DMS53 (cell line): ENCODE data around the gene BHLHE23.

Experiments
- DNase-seq: peaks from one replicate; lab custom pipeline; 2025; lab: John Stamatoyannopoulos, UW

The BHLHE23 gene

GRCh38 chr20:62991196-62991807 is 15.5 kb downstream of the BHLHE23 start:
- peak; percentile 23 for DNase-seq

- DNase-seq: no peak
Measured at GRCh38 chr20:62990306-62990825, 16.4 kb downstream of the BHLHE23 start.

GRCh38 chr20:62989201-62989601 is 17.6 kb downstream of the BHLHE23 start:
- DNase-seq: no peak

GRCh38 chr20:62987114-62987513 is 19.6 kb downstream of the BHLHE23 start:
- DNase-seq: no peak

- DNase-seq: no peak
Measured at GRCh38 chr20:62986257-62986800, 20.4 kb downstream of the BHLHE23 start.

GRCh38 chr20:62985444-62985778 is 21.4 kb downstream of the BHLHE23 start:
- no peak for DNase-seq

- peak; percentile 19 for DNase-seq
Measured at GRCh38 chr20:62984666-62985443, 21.9 kb downstream of the BHLHE23 start.

- no peak for DNase-seq
Measured at GRCh38 chr20:62983210-62983609, 23.6 kb downstream of the BHLHE23 start.

GRCh38 chr20:62982124-62983075 is 24.4 kb downstream of the BHLHE23 start:
- no peak for DNase-seq

GRCh38 chr20:62980970-62981369 is 25.8 kb downstream of the BHLHE23 start:
- peak; percentile 30 for DNase-seq

GRCh38 chr20:62980380-62980960 is 26.3 kb downstream of the BHLHE23 start:
- DNase-seq: no peak

- DNase-seq: no peak
Measured at GRCh38 chr20:62979876-62980373, 26.8 kb downstream of the BHLHE23 start.

- no peak for DNase-seq
Measured at GRCh38 chr20:62979310-62979709, 27.5 kb downstream of the BHLHE23 start.

GRCh38 chr20:62978561-62978943 is 28.2 kb downstream of the BHLHE23 start:
- no peak for DNase-seq

- DNase-seq: peak; percentile 30
Measured at GRCh38 chr20:62977613-62978560, 28.9 kb downstream of the BHLHE23 start.

- no peak for DNase-seq
Measured at GRCh38 chr20:62976886-62977285, 29.9 kb downstream of the BHLHE23 start.

- no peak for DNase-seq
Measured at GRCh38 chr20:62975812-62976508, 30.8 kb downstream of the BHLHE23 start.

GRCh38 chr20:62975251-62975760 is 31.5 kb downstream of the BHLHE23 start:
- no peak for DNase-seq
